BE2C (cell line): ENCODE results near the gene MAP3K10.

Experiments
- DNase-seq: peaks from one replicate; pipeline ENCODE4 v3.0.0-alpha.2; 2020
- H3K27me3 ChIP-seq: fragments of 250-450 bp; sonication (Bioruptor Pico); 2 replicates; pipeline ENCODE4 v1.5.1; 2020; ENCODE audit warnings: mild to moderate bottlenecking
- H3K36me3 ChIP-seq: fragments of 250-450 bp; sonication (Bioruptor Pico); 2 replicates; pipeline ENCODE4 v1.5.1; 2020; ENCODE audit warnings: mild to moderate bottlenecking
- H3K4me1 ChIP-seq: fragments of 250-450 bp; sonication (Bioruptor Pico); 2 replicates; pipeline ENCODE4 v1.5.1; 2020
- H3K4me3 ChIP-seq: 2 replicates; pipeline ENCODE4 v1.5.1; 2011; ENCODE audit warnings: low read depth, low read length
- H3K9me3 ChIP-seq: fragments of 250-450 bp; sonication (Bioruptor Pico); 2 replicates; pipeline ENCODE4 v1.5.1; 2020
- CTCF ChIP-seq: IDR thresholded peaks from 2 replicates; pipeline ENCODE4 v1.5.1; 2012; ENCODE audit warnings: mild to moderate bottlenecking, low read depth, low read length

Gene MAP3K10

GRCh38 chr19:40264314-40265054, 73.3 kb downstream of the MAP3K10 start:
- no peaks in the 10 kb centered on the region for H3K27me3 ChIP-seq
- H3K4me1 ChIP-seq, result no peaks in the 10 kb centered on the region; the same call in 1 of the 2 replicates
- H3K9me3 ChIP-seq, result no peaks in the 10 kb centered on the region
- H3K4me3 ChIP-seq, result no peak overlapping the region
- peaks cover 24% of the 10 kb centered on the region for H3K36me3 ChIP-seq
- DNase-seq, result no peak
- TF ChIP-seq CTCF, result no peak
